ENCODE data around the gene RAPSN.

Gene RAPSN

GRCh38 chr11:47436726-47437125, 12.2 kb downstream of the RAPSN start:
- H2BK12ac ChIP-seq (ENCODE audit: low read length), result no peak overlapping the region
- H4K91ac ChIP-seq (ENCODE audit: low read depth, low read length, poor library complexity), result no peak overlapping the region
- no peak overlapping the region for H3K18ac ChIP-seq (ENCODE audit: low read length)
- no peak overlapping the region for H3K4ac ChIP-seq (ENCODE audit: low read length)
- no peak overlapping the region for H2AFZ ChIP-seq (ENCODE audit: low read length)
- no peak overlapping the region for H3K4me2 ChIP-seq (ENCODE audit: insufficient read depth, low read length, poor library complexity, severe bottlenecking)
- no peaks in the 10 kb centered on the region for H3K36me3 ChIP-seq (replicated peaks in 1 of 2; ENCODE audit: control insufficient read depth in 2 of 2, insufficient read depth in 2 of 2, low read length in 2 of 2)
- H3K27me3 ChIP-seq (ENCODE audit: control insufficient read depth in 3 of 3, insufficient read depth in 3 of 3, low read depth in 1 of 3, low read length in 3 of 3), result no peaks in the 10 kb centered on the region
- no peak overlapping the region for H3K23ac ChIP-seq (ENCODE audit: low read depth, low read length, poor library complexity)
- no peak overlapping the region for H3K4me3 ChIP-seq (ENCODE audit: low read length in 2 of 2)
- no peak for DNase-seq (ENCODE audit: low spot score)
- no peak overlapping the region for H3K14ac ChIP-seq (ENCODE audit: low read length)
- H3K79me1 ChIP-seq (ENCODE audit: low read depth, low read length), result no peaks in the 10 kb centered on the region
- H2AK5ac ChIP-seq (ENCODE audit: low read depth, low read length), result no peak overlapping the region
- H3K9ac ChIP-seq (ENCODE audit: low read depth, low read length, poor library complexity), result no peak overlapping the region
- H2BK5ac ChIP-seq (ENCODE audit: low read length), result no peak overlapping the region
- peaks cover 2 to 9% of the 10 kb centered on the region in 2 donors for H3K4me1 ChIP-seq (ENCODE audit: control insufficient read depth in 2 of 2, insufficient read depth in 1 of 2, low read depth in 1 of 2, low read length in 2 of 2)
- H4K8ac ChIP-seq (ENCODE audit: low read depth, low read length), result no peak overlapping the region
- WGBS, 2 donors (ENCODE audit: extremely low coverage in 2 of 2, insufficient read length in 2 of 2, insufficient replicate concordance in 1 of 2), result no CpG with 5 or more reads among the region's 3 CpGs
- H3K27ac ChIP-seq (replicated peaks; ENCODE audit: low read length), result no peak overlapping the region
- H3K9me3 ChIP-seq (replicated peaks in 1 of 2; ENCODE audit: control insufficient read depth in 2 of 2, insufficient read depth in 1 of 2, low read depth in 1 of 2, low read length in 2 of 2), result no peaks in the 10 kb centered on the region
- H2BK15ac ChIP-seq (ENCODE audit: low read length), result no peak overlapping the region
- H2BK120ac ChIP-seq (ENCODE audit: low read depth, low read length), result no peak overlapping the region

- Histone ChIP-seq H3K4me1 (ENCODE audit: control insufficient read depth in 2 of 2, insufficient read depth in 1 of 2, low read depth in 1 of 2, low read length in 2 of 2) (peaks cover 2 to 9% of the 10 kb centered on the region in 2 donors), H3K36me3 (replicated peaks in 1 of 2; ENCODE audit: control insufficient read depth in 2 of 2, insufficient read depth in 2 of 2, low read length in 2 of 2) (no peaks in the 10 kb centered on the region), H3K4me3 (ENCODE audit: low read length in 2 of 2) (no peak overlapping the region), H4K8ac (ENCODE audit: low read depth, low read length) (no peak overlapping the region), H3K14ac (ENCODE audit: low read length) (no peak overlapping the region), H2BK120ac (ENCODE audit: low read depth, low read length) (no peak overlapping the region), H3K27me3 (ENCODE audit: control insufficient read depth in 3 of 3, insufficient read depth in 3 of 3, low read depth in 1 of 3, low read length in 3 of 3) (no peaks in the 10 kb centered on the region), H3K4me2 (ENCODE audit: insufficient read depth, low read length, poor library complexity, severe bottlenecking) (no peak overlapping the region), H3K27ac (replicated peaks; ENCODE audit: low read length) (no peak overlapping the region), H2BK5ac (ENCODE audit: low read length) (no peak overlapping the region), H3K9ac (ENCODE audit: low read depth, low read length, poor library complexity) (no peak overlapping the region), H4K91ac (ENCODE audit: low read depth, low read length, poor library complexity) (no peak overlapping the region), H2AFZ (ENCODE audit: low read length) (no peak overlapping the region), H2AK5ac (ENCODE audit: low read depth, low read length) (no peak overlapping the region), H3K18ac (ENCODE audit: low read length) (no peak overlapping the region), H2BK12ac (ENCODE audit: low read length) (no peak overlapping the region), H3K79me1 (ENCODE audit: low read depth, low read length) (no peaks in the 10 kb centered on the region), H3K4ac (ENCODE audit: low read length) (no peak overlapping the region), H3K9me3 (replicated peaks in 1 of 2; ENCODE audit: control insufficient read depth in 2 of 2, insufficient read depth in 1 of 2, low read depth in 1 of 2, low read length in 2 of 2) (no peaks in the 10 kb centered on the region), H3K23ac (ENCODE audit: low read depth, low read length, poor library complexity) (peak overlapping the region; percentile 58), H2BK15ac (ENCODE audit: low read length) (no peak overlapping the region)
- WGBS, 2 donors (ENCODE audit: extremely low coverage in 2 of 2, insufficient read length in 2 of 2, insufficient replicate concordance in 1 of 2), result no CpG with 5 or more reads among the region's 3 CpGs
- DNase-seq (ENCODE audit: low spot score), result no peak
Measured at GRCh38 chr11:47435687-47436086, 13.2 kb downstream of the RAPSN start.

GRCh38 chr11:47434011-47434786, 14.7 kb downstream of the RAPSN start:
- Histone ChIP-seq H4K91ac (ENCODE audit: low read depth, low read length, poor library complexity) (no peak overlapping the region), H3K4me2 (ENCODE audit: insufficient read depth, low read length, poor library complexity, severe bottlenecking) (no peak overlapping the region), H3K23ac (ENCODE audit: low read depth, low read length, poor library complexity) (no peak overlapping the region), H3K4me3 (ENCODE audit: low read length in 2 of 2) (no peak overlapping the region), H3K79me1 (ENCODE audit: low read depth, low read length) (no peaks in the 10 kb centered on the region), H3K9ac (ENCODE audit: low read depth, low read length, poor library complexity) (no peak overlapping the region), H3K4me1 (ENCODE audit: control insufficient read depth in 2 of 2, insufficient read depth in 1 of 2, low read depth in 1 of 2, low read length in 2 of 2) (peaks cover 2 to 9% of the 10 kb centered on the region in 2 donors), H3K36me3 (replicated peaks in 1 of 2; ENCODE audit: control insufficient read depth in 2 of 2, insufficient read depth in 2 of 2, low read length in 2 of 2) (no peaks in the 10 kb centered on the region), H2BK120ac (ENCODE audit: low read depth, low read length) (no peak overlapping the region), H2AK5ac (ENCODE audit: low read depth, low read length) (no peak overlapping the region), H3K27ac (replicated peaks; ENCODE audit: low read length) (no peak overlapping the region), H2AFZ (ENCODE audit: low read length) (peak overlapping the region; percentile 59), H3K9me3 (replicated peaks in 1 of 2; ENCODE audit: control insufficient read depth in 2 of 2, insufficient read depth in 1 of 2, low read depth in 1 of 2, low read length in 2 of 2) (no peaks in the 10 kb centered on the region), H3K4ac (ENCODE audit: low read length) (no peak overlapping the region), H2BK5ac (ENCODE audit: low read length) (no peak overlapping the region), H3K18ac (ENCODE audit: low read length) (no peak overlapping the region), H3K14ac (ENCODE audit: low read length) (no peak overlapping the region), H3K27me3 (ENCODE audit: control insufficient read depth in 3 of 3, insufficient read depth in 3 of 3, low read depth in 1 of 3, low read length in 3 of 3) (no peaks in the 10 kb centered on the region), H2BK12ac (ENCODE audit: low read length) (no peak overlapping the region), H4K8ac (ENCODE audit: low read depth, low read length) (no peak overlapping the region), H2BK15ac (ENCODE audit: low read length) (no peak overlapping the region)
- WGBS, 2 donors (ENCODE audit: extremely low coverage in 2 of 2, insufficient read length in 2 of 2, insufficient replicate concordance in 1 of 2), result no CpG with 5 or more reads among the region's 7 CpGs
- no peak for DNase-seq (ENCODE audit: low spot score)

- Histone ChIP-seq H3K14ac (ENCODE audit: low read length) (no peak overlapping the region), H3K27ac (replicated peaks; ENCODE audit: low read length) (no peak overlapping the region), H2AK5ac (ENCODE audit: low read depth, low read length) (no peak overlapping the region), H3K9ac (ENCODE audit: low read depth, low read length, poor library complexity) (no peak overlapping the region), H3K27me3 (ENCODE audit: control insufficient read depth in 3 of 3, insufficient read depth in 3 of 3, low read depth in 1 of 3, low read length in 3 of 3) (no peaks in the 10 kb centered on the region), H2BK5ac (ENCODE audit: low read length) (no peak overlapping the region), H4K8ac (ENCODE audit: low read depth, low read length) (no peak overlapping the region), H3K18ac (ENCODE audit: low read length) (no peak overlapping the region), H3K36me3 (replicated peaks in 1 of 2; ENCODE audit: control insufficient read depth in 2 of 2, insufficient read depth in 2 of 2, low read length in 2 of 2) (no peaks in the 10 kb centered on the region), H2BK15ac (ENCODE audit: low read length) (no peak overlapping the region), H3K23ac (ENCODE audit: low read depth, low read length, poor library complexity) (no peak overlapping the region), H3K79me1 (ENCODE audit: low read depth, low read length) (no peaks in the 10 kb centered on the region), H3K4me3 (ENCODE audit: low read length in 2 of 2) (no peak overlapping the region), H2AFZ (ENCODE audit: low read length) (peak overlapping the region; percentile 45), H3K4me1 (ENCODE audit: control insufficient read depth in 2 of 2, insufficient read depth in 1 of 2, low read depth in 1 of 2, low read length in 2 of 2) (peaks cover 2 to 9% of the 10 kb centered on the region in 2 donors), H4K91ac (ENCODE audit: low read depth, low read length, poor library complexity) (no peak overlapping the region), H3K9me3 (replicated peaks in 1 of 2; ENCODE audit: control insufficient read depth in 2 of 2, insufficient read depth in 1 of 2, low read depth in 1 of 2, low read length in 2 of 2) (no peaks in the 10 kb centered on the region), H2BK12ac (ENCODE audit: low read length) (no peak overlapping the region), H3K4ac (ENCODE audit: low read length) (no peak overlapping the region), H2BK120ac (ENCODE audit: low read depth, low read length) (no peak overlapping the region), H3K4me2 (ENCODE audit: insufficient read depth, low read length, poor library complexity, severe bottlenecking) (no peak overlapping the region)
- DNase-seq (ENCODE audit: low spot score), result no peak
- no CpG with 5 or more reads among the region's 3 CpGs for WGBS, 2 donors (ENCODE audit: extremely low coverage in 2 of 2, insufficient read length in 2 of 2, insufficient replicate concordance in 1 of 2)
Measured at GRCh38 chr11:47433157-47433556, 15.8 kb downstream of the RAPSN start.
